Forelimb muscle (tissue), 1 donor: Measurements from ENCODE around the gene GREB1. TPM values are rescaled to one million over a fixed set of nuclear protein-coding genes. Genes with fewer than 3 reads are reported as not detected.

Experiments used
- DNase-seq: peaks from one replicate; pipeline ENCODE4 v3.0.0-alpha.2; 2013; ENCODE audit warnings: low read depth
- polyA plus RNA-seq: library from polyadenylated mRNA; unstranded; fragments of 120-200 nt; gene quantifications from one replicate; pipeline ENCODE4 v1.2.1, GENCODE V29; 2013; ENCODE audit not compliant: insufficient read length

Gene GREB1
- polyA plus RNA-seq, 1 donor, result 10.2 TPM

DNA sequence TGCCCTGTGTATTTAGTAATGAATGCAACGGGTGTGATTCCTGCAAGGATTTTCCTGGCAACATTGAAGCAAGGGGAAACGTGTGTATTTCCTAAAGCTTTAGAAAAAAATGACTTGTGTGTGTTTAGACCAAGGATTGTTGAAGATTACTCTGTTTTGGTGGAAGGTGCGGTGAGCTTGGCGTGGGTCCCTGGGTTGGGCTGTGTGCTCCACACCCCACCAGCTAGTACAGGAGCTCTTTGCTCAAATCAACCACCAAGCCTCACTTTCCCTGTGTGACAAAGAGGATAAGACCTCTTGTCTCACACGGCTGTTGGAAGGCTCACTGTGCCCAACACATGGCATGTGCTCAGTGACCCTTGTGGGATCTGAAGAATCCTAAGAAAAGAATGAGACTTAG lies 21.4 kb upstream of the GREB1 start:
- no peak for DNase-seq

DNA sequence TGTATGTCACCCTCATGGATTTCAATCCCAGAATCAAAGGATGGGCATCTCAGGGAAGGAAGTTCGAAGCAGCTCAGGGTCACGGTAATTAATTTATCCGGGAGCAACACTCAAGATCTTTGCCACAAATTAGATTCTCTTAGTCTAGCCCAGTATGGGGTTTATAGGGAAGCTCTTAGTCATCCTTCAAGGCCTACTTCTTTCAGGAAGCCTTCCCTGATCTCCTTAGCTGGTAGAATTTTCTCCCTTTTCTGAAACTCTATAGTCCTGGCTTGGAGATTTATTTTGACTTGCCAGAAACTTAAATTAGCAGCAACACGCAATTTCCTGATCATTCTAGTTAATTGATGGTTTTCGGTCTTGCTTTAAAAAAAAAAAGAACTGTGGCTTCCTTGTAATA lies 20.5 kb upstream of the GREB1 start:
- no peak for DNase-seq

DNA sequence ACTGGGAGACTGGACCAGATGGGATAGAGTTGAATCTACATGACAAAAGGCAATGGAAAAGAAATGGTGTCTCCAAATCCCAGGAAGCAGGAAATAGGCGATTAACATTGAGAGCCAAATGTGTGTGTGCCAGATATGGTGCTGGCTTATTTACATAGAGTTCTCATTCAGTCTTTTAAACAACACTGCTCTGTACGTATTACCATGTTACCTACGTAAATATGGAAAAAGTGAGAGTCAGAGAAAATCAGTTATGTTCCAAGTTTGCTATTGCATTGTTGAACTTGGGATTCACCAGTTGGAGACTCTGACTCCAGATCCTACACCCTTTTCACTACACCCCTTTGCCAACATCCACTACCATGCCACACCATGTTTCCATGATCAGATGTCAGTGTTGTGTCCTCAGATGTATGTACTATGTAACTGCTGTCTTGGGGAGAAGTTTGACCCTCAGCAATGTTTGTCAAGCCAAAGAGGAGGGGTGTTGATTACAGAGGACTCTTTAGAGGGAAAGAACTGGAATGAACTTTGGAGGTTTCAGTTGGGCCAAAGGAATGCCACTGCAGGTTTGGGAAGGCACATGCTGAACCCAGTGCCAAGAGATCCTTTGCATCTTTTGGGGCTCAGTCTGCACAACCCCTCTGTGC lies 19.6 kb upstream of the GREB1 start:
- no peak for DNase-seq

DNA sequence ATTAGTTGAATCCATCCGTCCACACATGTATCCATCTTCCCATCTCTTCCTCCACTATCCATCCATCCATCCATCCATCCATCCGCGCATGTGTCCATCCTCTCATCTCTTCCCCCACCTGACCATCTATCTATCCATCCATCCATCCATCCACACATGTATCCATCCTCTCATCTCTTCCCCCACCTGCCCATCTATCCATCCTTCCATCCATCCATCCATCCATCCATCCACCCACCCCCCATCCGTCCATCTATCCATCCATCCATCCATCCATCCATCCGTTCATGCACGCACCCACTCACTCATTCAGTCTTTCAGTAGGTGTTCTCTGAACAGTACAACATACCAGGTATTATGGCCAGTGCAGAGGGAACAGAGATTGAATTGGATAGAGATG lies 18.9 kb upstream of the GREB1 start:
- DNase-seq, result no peak

DNA sequence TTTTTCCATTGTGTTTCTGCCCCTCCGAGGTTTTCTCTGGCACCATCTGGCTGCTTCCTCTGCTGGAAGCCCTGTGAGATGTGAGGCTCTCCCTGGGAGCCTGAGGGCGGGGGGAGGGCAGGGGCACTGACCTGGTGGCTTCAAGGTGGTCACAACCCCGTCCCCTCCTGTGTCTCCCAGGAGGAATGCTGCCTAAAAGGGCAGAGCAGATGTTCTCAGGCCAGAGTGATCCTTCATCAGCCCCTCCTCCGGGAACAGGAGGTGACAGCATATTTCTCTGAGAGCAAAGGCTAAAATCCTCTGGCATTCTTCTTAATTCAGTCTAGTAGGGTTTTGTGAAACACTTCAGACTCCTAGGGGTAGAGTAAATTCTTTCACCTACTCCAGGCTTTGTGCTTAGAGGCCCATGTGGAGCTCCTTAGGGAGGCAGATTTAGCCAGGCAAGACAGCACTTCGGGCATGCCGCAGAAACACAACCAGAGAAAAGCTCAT lies 18.3 kb upstream of the GREB1 start:
- no peak for DNase-seq

DNA sequence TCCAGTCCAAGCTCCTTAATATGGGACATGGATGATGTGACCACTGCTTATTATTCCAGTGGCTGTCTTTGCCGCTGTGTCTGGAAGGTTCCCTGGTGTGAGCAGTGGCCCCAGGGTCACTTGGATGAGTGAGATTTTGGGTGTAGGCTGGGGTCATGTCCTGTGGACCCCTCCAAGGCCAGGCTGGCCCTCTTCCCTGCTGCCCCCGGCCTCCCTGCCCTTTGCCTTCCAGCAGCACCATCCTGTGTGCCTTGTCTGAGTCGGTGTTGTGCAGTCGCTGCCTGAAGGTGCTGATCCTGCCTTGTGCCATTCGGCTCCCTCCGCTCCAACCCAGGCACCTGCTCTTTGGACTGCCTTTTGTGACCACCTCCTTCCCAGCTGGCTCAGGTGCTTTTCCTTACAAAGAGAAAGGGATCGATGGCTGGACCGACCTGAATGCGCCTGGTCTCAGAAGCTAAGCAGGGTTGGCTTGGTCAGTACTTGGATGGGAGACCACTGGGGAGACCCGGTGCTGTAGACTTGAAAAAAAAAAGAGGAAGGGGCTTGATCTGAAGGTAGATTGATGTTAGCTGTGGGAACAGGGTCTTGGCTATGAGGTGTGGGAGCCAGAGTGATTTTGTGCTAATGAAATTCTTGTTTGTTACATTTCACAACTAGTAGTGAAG lies 16.7 kb upstream of the GREB1 start:
- no peak for DNase-seq

DNA sequence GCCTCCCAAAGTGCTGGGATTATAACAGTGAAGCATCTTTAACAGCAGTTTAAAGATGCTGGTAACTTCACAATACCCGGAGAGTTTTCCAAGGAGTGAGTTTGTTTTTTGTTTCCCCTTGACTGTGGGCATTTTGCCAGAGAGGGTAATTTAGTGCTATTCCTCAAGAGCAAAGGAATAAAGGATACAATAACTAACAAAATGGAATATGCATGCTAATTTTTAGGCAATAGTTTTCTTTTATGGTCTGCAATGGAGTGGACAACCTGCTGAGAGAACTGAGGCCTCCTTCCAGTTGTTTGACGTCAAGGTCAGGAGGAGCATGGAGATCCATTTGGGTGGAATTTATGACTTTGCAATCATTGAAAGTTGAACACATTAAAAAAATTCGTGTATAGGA lies 15.9 kb upstream of the GREB1 start:
- no peak for DNase-seq

DNA sequence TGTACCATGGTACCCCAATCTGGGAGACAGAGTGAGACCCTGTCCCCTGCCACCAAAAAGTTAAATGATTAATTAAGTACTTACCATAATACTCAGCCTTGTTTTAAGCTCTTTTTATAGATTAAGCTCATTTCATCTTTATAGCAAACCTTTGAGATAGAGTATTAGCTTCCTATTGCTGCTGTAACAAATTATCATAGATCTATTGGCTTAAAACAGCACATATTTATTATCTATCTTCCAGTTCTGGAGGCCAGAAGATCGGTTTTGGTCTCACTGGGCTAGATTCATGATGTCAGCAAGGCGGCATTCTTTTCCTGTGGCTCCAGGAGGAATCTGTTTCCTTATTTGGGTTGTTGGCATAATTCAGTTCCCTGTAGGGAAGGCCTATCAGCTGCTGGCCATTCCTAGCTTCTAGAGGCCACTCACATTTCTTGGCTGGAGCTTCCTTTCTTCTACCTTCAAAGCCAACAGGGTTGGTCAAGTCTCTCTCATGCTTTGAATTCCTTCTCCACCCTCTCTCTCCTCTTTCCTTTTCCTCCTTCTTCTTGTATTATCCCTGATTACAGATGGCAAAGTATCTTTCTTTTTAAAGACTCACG lies 13.7 kb upstream of the GREB1 start:
- DNase-seq, result no peak

DNA sequence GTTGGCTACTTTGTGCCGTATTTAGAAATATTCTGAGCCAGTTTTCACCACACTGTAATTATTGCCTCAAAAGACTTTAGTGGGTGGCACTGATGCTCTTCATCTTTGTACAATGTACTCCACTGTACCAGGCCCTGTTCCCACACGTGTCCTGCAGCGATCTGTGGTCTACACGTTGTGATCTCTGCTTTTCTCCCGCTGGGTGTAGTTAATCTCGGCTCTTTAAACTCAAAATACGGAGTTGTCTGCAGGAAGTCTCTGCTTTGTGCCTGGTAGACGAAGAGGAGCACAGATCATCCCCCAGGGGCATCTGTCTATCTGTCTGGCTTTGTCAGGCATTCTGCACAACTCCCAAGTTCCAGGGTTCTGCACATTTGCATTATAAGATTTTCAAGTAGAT lies 12.1 kb upstream of the GREB1 start:
- DNase-seq, result no peak

DNA sequence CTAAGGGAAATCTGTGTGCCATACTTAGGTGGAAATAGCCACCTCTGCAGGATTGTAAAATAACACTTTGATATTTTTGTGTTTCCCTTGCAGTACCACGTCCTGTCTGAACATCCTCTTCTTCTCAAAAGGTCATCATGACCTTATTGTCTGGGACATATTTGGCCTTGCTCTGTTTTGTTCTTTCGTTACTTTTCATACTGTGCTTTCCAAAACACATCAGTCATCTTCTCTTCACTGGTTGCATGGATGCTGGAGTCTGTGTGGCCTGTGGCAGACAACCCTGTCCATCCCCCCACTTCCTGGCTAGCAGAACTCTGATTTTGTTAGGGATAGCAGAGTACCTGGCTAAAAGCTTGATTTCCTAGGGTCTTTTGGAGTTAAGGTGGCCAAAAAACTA lies 9.4 kb upstream of the GREB1 start:
- DNase-seq, result no peak

DNA sequence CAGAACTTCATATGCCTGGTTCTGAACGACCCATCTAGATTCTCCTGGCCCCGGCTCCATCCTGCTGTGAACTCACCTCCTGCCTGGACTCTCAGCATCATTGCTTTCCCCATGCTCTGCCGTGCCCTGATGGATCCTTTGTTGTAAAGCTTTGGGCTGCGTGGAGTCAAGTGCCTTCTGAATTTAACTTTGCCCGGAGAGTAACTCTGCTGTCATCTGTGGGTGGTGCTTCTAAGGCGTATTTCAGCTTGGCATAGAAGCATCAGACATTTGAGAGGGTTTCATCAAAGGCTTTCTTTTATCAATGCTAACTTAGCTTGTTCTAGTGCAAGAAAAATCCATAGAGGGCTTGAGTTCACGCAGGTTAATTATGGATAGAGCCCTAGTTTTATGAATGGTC lies 8.1 kb upstream of the GREB1 start:
- DNase-seq, result no peak

DNA sequence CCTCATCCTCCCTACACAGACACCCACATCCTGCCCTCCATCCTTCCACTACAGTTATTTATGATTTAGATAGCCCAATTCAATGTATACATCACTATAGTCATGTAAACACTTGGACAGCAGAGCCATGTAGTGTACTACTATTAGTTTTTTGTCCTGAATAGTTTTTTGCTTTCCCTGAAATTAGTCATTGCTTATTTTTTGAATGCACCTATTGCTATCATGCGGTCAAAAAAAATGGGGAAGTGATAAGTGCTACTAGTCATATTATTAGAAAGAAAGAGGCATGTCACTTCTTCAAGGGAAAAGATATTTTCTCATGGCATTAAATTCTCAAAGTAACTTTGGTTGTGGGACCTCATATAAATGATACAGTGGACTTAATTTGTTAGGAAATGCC lies 6.8 kb upstream of the GREB1 start:
- no peak for DNase-seq

DNA sequence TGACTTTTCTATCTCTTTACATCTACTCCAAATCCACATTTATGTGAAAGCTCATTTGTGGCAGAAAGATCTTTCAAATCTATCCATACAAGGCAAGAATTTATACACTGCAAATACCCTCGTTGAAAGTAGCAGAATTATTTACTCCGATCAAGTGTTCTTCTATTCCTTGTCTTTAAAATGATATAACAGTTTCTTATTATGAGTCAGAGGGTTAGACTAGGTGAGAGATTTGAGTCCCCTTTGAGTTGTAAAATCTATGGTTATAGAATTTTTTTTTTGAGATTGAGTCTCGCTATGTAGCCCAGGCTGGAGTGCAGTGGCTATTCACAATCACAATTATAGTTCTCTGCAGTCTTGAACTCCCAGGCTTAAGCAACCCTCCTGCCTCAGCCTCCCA lies 5.6 kb upstream of the GREB1 start:
- DNase-seq, result no peak

DNA sequence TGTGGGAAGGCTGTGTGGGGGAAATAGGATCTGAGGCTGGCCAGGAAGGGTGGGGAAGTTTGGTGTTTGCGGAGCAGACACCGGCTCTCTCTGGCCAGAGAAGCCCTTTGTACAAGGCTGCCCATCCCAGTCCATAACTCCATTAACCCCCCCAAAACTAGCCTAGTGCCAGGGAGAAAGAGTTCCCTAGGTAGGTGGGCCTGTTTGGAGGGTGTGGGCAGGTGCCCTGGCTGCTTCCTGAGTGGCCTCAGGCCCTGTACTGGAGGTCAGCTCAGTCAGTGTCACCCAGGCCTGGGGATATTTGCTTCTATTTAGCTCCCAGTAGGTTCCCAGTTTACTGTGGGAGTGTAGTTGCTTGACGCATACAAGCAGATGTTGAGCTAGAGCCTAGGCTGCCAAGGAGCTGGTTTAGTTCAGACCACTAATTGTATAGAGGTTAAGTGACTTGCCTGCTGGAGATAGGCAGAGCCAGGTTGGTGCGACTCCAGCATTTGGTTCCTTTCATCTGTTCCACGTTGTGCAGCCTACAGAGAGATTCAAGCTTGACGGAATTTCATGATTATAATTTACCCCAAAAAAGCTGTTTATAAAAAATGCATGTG lies 2.9 kb upstream of the GREB1 start:
- DNase-seq, result no peak

DNA sequence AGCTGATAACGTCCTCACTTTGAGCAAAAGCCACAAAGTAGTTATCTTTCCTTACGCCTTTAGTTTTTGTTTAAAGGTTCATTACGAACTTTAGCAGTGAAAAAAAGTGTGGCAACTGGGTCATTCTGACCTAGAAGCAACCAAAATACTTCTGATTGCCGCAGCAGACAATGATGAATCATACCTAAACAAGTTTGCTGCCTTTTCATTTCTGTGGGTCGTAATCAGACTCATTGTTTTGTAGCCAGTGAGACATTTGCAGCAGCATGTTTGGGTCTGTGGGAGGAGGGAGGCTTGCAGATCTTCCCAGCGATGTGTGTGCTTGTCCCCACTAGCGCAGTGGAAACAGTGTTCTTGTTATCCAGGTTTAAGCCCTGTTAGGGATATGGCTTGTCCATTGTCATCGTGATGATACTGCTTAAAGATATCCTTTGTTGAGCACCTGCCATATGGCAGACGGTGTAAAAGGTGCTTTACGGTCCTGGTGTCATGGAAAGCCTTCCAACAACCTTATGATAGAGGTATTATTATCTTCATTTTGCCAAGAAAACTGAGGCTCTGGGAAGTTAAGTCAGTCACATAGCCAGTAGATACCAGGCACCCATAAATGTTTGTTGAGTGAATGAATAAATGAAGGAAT lies 1.3 kb upstream of the GREB1 start:
- DNase-seq, result no peak

DNA sequence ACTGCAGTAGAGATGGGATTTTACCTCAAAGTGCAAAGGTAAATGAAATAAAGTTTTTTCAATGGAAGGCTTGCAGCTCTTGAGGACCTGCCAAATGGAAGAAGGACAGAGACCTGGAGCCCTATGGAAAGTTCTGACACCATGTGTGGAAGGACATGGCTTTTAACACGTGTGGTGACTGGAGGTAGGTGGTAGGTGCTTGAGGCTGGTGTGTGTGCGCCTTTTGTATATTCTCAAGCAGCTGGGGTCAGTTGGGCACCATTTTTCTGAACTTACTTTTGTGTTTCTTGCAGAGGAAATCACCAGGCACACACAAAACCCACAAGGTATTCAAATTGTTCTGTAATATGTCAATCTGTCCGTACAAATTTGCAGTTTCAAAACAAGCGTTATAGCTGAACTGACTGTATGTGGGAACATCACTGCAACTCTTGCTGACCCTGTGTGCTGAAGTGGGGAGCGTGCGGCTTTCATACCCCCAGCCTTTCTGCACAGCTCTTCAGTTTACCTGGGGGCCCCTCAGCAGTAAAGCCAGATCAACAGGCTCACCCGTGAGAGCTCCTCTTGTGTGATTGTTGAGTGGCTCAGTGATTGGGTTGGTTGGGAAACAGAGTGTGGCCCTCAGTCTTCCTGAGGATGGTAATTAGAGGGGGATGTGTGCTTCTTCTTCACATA lies 363 bp downstream of the GREB1 start:
- no peak for DNase-seq

DNA sequence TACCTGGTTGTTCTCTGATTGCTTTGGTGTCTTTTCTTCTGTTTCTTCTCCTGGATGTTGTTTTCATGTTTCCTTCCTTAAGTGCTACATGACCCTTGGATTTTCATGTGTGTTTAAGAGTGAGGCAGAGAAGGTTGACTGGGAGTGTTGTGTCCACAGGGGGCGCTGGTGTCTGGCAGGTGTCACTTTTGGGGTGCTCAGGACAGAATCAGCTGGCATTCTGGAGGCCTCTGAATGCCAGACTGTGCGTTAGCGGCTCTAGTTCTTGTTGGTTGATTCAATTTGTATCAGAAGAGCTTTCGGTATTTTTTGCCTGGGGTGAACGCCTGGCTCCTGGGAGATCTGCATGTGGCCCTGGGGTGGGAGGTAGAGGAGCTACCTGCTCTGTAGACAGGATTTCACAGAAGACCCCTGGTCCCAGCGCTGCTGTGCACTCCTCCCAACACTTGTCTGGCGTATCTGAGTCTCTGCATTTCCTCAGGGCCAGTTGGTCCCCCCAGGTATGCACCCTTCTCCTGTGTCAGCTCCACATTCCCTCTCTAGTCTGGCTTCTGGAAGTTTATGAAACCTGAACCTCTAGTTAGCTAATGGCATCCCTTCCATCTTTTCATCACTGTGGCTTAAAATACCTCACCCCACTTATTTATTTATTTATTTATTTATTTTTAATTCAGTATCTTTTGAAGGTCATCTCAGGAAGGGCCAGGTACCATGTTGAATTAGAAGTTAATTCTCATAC lies 1.1 kb downstream of the GREB1 start:
- no peak for DNase-seq

DNA sequence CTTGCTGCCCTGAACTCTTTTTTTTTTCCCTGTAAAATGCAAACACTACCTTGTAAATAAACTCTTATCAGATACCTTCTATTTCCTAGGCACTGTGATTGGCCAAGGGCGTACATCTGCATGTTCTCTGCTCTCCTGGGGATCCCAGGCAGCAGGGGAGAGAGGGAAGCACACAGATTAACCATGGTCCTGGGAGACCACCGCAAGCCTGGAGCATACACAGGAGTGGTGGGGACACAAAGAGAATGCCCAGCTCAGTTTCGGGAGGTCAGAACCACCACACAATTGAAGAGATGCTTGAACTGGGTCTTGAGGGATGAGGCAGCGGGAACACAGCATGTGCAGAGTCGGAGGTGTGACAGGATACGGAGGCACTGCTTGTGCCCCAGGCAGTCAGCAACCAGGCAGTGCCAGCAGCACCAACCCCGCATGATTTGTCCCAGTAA lies 2.1 kb downstream of the GREB1 start:
- no peak for DNase-seq

DNA sequence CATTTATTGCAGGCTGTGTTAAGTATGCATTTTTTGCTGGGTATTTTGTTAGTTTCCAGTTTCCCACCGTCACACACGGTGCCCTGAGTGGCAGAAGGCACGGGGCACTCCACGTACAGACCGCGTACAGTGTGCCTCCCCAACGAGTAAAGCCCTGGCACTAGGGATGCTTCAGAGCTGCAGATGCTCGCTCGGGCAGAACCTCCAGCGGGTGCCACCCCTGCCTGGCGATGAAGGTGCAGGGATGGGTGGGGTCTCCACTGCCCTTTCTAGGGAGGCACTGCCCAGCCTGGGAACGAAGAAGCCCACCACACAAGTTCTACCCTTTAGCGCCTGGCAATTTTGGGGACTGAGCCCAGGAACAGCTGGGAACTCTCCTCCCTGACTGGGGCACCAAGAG lies 4.1 kb downstream of the GREB1 start:
- DNase-seq, result no peak

DNA sequence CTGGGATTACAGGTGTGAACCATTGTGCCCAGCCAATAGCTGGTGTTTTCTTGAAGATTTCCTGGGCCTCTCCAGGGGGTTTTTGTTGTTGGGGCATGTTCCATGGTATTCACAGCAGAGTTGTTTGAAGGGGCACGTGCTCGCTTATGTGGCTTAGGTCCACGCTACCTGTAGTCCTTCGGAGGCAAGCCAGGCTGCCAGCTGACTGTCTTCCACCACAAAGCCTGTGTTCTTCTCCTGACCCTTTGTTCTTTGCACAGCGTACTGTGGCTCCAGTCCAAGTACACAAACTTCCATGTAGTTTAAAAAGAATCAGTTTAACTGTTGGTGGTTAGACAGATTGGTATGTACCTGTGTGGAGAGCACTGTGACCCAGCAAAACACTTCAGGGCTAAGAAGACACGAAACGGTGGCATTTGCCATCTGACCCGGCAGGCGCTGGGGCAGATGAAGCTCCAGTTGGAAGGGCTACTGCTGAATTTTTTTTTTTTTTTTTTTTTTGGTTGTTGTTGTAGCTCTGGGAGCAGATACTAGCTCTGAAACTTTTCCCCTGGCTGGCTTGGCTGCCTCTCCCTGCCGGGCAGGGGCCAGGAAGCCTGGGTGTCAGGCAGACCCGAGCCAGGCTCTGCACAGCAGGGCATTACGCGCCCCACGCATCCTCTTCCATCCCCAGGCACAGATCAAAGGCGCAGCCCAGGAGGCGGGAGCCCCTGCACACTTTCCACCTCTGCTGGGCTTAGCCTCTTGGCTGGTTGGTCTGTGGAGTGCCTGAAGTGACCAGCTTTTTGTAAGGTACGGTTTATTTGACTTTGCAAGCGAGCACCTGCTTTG lies 5.7 kb downstream of the GREB1 start:
- no peak for DNase-seq
